ENCODE results near the gene PFN4. TPM values are rescaled to one million over a fixed set of nuclear protein-coding genes. Genes with fewer than 3 reads are reported as not detected.

Gene PFN4
- total RNA-seq, 1 donor from 2014 or later, result not detected

DNA sequence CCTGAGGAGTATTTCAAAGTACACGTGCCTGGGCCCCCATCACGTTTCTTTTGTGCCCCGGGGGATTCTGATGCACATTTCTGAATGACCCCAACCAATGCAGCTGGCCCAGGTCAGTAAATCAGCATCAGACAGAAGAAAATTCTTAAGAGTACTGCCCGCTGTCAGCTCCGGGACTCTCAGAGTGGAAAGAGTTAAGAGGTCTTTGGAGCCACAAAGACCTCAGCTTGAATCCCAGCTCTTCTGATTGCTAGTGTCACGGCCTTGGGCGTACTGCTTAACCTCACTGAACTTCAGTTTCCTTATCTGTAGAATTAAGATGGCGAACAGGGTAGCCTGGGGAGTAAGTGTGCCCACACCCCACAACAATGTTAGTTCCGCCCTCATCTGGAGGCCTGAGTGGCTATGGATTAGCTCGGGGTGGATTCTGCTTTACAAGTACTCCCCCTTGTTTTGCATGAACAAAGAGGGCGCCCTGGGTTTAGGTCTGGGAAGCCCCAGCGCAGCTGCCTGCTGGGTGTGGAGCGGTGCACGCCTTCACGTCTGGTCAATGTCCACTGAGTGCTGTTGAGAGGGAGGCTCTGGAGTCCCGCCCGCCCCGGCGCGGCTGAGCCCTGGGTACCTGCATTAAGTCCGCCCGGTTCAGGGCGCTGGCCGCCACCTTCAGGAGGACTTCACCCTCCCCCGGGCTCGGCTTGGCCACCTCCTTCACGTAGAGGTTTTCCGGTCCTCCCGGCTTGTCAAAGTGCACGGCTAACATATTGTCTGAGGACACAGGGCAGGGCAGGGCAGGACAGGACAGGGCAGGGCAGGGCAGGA is 39.4 kb downstream of the PFN4 start:
- peak; percentile 77 for DNase-seq
- peak overlapping the region; percentile 93 for H3K4me3 Mint-ChIP-seq (ENCODE audit: unreplicated experiment)

DNA sequence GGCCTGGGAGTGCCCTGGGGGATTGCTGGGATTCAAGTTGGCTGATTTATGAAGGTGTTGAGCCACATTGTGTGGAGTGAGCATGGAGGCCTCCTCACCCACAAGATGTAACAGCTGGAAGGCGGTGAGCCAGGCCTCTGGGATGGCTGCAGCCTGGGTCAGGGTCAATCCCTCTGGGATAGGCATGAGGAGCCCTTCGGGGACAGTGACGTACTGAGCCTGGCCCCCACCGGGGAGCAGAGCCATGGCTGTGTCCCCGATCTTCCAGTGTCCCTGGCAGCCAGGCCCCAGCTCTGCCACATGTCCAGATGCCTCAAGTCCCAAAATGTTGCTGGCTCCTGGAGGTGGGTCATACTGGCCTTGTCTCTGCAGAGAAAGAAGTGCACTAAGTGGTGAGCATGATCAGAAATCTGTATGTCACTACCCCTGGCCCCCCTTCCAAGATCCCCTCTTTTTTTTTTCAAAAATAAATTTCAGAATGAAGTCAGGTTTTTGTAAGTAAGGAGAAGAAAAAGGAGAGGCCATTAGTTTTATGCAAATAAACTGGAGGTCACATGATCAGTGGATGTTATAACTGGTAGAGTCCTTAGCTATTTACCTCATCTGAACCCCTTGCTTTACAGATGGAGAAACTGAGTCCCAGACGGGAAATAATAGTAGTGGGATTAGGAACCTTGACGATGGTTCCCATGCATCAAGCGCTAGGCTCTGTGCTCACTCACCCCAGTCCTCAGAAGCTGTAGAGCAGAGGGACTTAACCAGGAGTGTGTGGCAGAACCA is 40.2 kb downstream of the PFN4 start:
- TF ChIP-seq, protein P1, sequence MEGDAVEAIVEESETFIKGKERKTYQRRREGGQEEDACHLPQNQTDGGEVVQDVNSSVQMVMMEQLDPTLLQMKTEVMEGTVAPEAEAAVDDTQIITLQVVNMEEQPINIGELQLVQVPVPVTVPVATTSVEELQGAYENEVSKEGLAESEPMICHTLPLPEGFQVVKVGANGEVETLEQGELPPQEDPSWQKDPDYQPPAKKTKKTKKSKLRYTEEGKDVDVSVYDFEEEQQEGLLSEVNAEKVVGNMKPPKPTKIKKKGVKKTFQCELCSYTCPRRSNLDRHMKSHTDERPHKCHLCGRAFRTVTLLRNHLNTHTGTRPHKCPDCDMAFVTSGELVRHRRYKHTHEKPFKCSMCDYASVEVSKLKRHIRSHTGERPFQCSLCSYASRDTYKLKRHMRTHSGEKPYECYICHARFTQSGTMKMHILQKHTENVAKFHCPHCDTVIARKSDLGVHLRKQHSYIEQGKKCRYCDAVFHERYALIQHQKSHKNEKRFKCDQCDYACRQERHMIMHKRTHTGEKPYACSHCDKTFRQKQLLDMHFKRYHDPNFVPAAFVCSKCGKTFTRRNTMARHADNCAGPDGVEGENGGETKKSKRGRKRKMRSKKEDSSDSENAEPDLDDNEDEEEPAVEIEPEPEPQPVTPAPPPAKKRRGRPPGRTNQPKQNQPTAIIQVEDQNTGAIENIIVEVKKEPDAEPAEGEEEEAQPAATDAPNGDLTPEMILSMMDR (IDR thresholded peaks at IDR 0.05; ENCODE audit: partially characterized antibody, unreplicated experiment), result no peak
- Mint-ChIP-seq H3K36me3 (ENCODE audit: unreplicated experiment) (no peaks in the 10 kb centered on the region), H3K27ac (ENCODE audit: unreplicated experiment) (peak overlapping the region; percentile 98), H3K9me3 (ENCODE audit: unreplicated experiment) (peaks cover 7% of the 10 kb centered on the region), H3K4me1 (ENCODE audit: low read depth, unreplicated experiment) (peaks cover 13% of the 10 kb centered on the region), H3K27me3 (ENCODE audit: unreplicated experiment) (peaks cover 9% of the 10 kb centered on the region), H3K4me3 (ENCODE audit: unreplicated experiment) (peak overlapping the region; percentile 93)
- DNase-seq, result no peak

More for the DNA sequence above, 39.4 kb downstream of the PFN4 start:
- H3K36me3 Mint-ChIP-seq (ENCODE audit: unreplicated experiment), result no peaks in the 10 kb centered on the region
- peaks cover 9% of the 10 kb centered on the region for H3K27me3 Mint-ChIP-seq (ENCODE audit: unreplicated experiment)
- peak overlapping the region; percentile 98 for H3K27ac Mint-ChIP-seq (ENCODE audit: unreplicated experiment)
- TF ChIP-seq, protein P1 (IDR thresholded peaks at IDR 0.05; ENCODE audit: partially characterized antibody, unreplicated experiment), result no peak
- H3K9me3 Mint-ChIP-seq (ENCODE audit: unreplicated experiment), result peaks cover 7% of the 10 kb centered on the region
- peaks cover 13% of the 10 kb centered on the region for H3K4me1 Mint-ChIP-seq (ENCODE audit: low read depth, unreplicated experiment)

DNA sequence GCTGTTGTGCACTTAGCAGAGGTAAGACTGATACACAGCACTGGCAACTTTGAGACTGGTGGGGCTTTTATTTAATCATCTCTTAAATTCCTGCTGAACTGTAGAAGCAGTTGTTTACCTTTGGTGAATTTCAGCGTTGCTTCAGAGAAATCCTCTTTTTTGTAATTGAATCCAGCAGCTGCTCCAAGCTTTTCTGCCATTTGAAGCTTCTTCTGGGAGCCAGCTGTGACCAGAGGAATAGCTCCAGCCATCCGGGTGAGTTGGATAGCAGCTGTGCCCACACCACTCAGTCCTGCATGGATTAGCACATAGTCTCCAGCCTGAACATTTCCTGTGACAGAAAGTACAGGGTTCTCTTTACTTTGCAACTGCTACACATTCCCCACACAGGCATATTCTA is 42.4 kb downstream of the PFN4 start:
- no peak for DNase-seq
- H3K9me3 Mint-ChIP-seq (ENCODE audit: unreplicated experiment), result peaks cover 16% of the 10 kb centered on the region

DNA sequence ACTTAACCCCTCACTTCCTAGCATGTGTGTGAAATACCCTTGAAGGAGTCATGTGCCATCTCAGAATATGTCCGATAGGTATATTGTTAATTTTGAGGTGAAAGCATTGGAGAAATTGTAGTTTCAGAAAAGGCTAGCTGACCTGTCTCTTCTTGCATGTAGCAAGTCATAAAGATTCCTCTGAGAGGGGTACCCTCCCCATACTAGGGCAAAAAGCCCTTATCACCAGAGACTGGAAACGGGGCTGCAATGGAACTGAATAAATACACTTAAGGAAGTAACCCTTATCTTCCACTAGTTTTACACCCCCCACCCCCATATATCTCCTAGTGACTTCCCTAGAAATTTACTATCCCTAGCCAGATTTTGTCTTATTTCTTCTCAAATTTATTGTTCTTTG is 45.3 kb downstream of the PFN4 start:
- H3K27me3 Mint-ChIP-seq (ENCODE audit: unreplicated experiment), result no peaks in the 10 kb centered on the region
- H3K27ac Mint-ChIP-seq (ENCODE audit: unreplicated experiment), result peak overlapping the region; percentile 59
- no peak for DNase-seq
- H3K9me3 Mint-ChIP-seq (ENCODE audit: unreplicated experiment), result peaks cover 12% of the 10 kb centered on the region
- TF ChIP-seq, protein P1 (IDR thresholded peaks at IDR 0.05; ENCODE audit: partially characterized antibody, unreplicated experiment), result no peak
- H3K4me1 Mint-ChIP-seq (ENCODE audit: low read depth, unreplicated experiment), result peaks cover 8% of the 10 kb centered on the region
- H3K4me3 Mint-ChIP-seq (ENCODE audit: unreplicated experiment), result peak overlapping the region; percentile 98
- no peaks in the 10 kb centered on the region for H3K36me3 Mint-ChIP-seq (ENCODE audit: unreplicated experiment)

More for the DNA sequence above, 42.4 kb downstream of the PFN4 start:
- Mint-ChIP-seq H3K4me3 (ENCODE audit: unreplicated experiment) (no peak overlapping the region), H3K36me3 (ENCODE audit: unreplicated experiment) (no peaks in the 10 kb centered on the region), H3K27ac (ENCODE audit: unreplicated experiment) (no peak overlapping the region), H3K4me1 (ENCODE audit: low read depth, unreplicated experiment) (peaks cover 13% of the 10 kb centered on the region), H3K27me3 (ENCODE audit: unreplicated experiment) (peaks cover 9% of the 10 kb centered on the region)
- TF ChIP-seq, protein P1 (IDR thresholded peaks at IDR 0.05; ENCODE audit: partially characterized antibody, unreplicated experiment), result no peak

Measured in glutamatergic neuron (in vitro differentiated cells).